ENCODE results near the gene TTLL9.

Gene TTLL9

GRCh38 chr20:31844737-31845299 lies 25.6 kb upstream of the TTLL9 start:
- TF ChIP-seq TEAD4 (IDR thresholded peaks at IDR 0.05) (no peak), CEBPB (IDR thresholded peaks at IDR 0.05) (no peak), REST (IDR thresholded peaks at IDR 0.05; ENCODE audit: low read depth) (no peak), NFIC (IDR thresholded peaks at IDR 0.05) (no peak), ZBTB7A (IDR thresholded peaks at IDR 0.05; ENCODE audit: low read depth) (no peak), RAD21 (IDR thresholded peaks at IDR 0.05; ENCODE audit: low read depth) (no peak), YY1 (IDR thresholded peaks at IDR 0.05; ENCODE audit: low read depth) (no peak)

GRCh38 chr20:31845300-31845863 lies 25.1 kb upstream of the TTLL9 start, which contains the start of gene FOXS1:
Gene FOXS1 (minus strand): TSS chr20:31845604. CDS start chr20:31845542, 62 bp downstream.
- TF ChIP-seq RAD21 (IDR thresholded peaks at IDR 0.05; ENCODE audit: low read depth) = peak; percentile 4; the same call in 1 of the 2 replicates
- no peak for TF ChIP-seq ZBTB7A (IDR thresholded peaks at IDR 0.05; ENCODE audit: low read depth)
- TF ChIP-seq TCF12 (IDR thresholded peaks at IDR 0.05; ENCODE audit: low read depth) = 0 out of 2 replicates have a peak, but pooled peaks have one; percentile 41

- TF ChIP-seq EP300 (IDR thresholded peaks at IDR 0.05; ENCODE audit: borderline replicate concordance) (no peak), RAD21 (IDR thresholded peaks at IDR 0.05; ENCODE audit: low read depth) (no peak), CEBPB (IDR thresholded peaks at IDR 0.05) (no peak), ZBTB7A (IDR thresholded peaks at IDR 0.05; ENCODE audit: low read depth) (no peak), NFIC (IDR thresholded peaks at IDR 0.05) (no peak), USF1 (IDR thresholded peaks at IDR 0.05) (no peak), MAX (IDR thresholded peaks at IDR 0.05) (no peak), TEAD4 (IDR thresholded peaks at IDR 0.05) (no peak), CREB1 (IDR thresholded peaks at IDR 0.05; ENCODE audit: low read depth) (no peak), TCF12 (IDR thresholded peaks at IDR 0.05; ENCODE audit: low read depth) (no peak), TAF1 (IDR thresholded peaks at IDR 0.05; ENCODE audit: low read depth) (no peak)
These were observed 23.7 kb upstream of the TTLL9 start for GRCh38 chr20:31846793-31847138.

GRCh38 chr20:31848088-31848999 lies 22.1 kb upstream of the TTLL9 start:
- no peak for TF ChIP-seq TCF12 (IDR thresholded peaks at IDR 0.05; ENCODE audit: low read depth)

- TF ChIP-seq RAD21 (IDR thresholded peaks at IDR 0.05; ENCODE audit: low read depth) (no peak; the same call in 1 of the 2 replicates), USF1 (IDR thresholded peaks at IDR 0.05) (peak; percentile 89), YY1 (IDR thresholded peaks at IDR 0.05; ENCODE audit: low read depth) (no peak), NFIC (IDR thresholded peaks at IDR 0.05) (peak; percentile 79; the same call in 1 of the 2 replicates), EGR1 (IDR thresholded peaks at IDR 0.05) (peak; percentile 57; the same call in 1 of the 2 replicates), TEAD4 (IDR thresholded peaks at IDR 0.05) (no peak), MAX (IDR thresholded peaks at IDR 0.05) (peak; percentile 100), EP300 (IDR thresholded peaks at IDR 0.05; ENCODE audit: borderline replicate concordance) (peak; percentile 39; the same call in 1 of the 2 replicates), TCF12 (IDR thresholded peaks at IDR 0.05; ENCODE audit: low read depth) (peak; percentile 64), CREB1 (IDR thresholded peaks at IDR 0.05; ENCODE audit: low read depth) (no peak)
These were observed 21.0 kb upstream of the TTLL9 start for GRCh38 chr20:31849306-31849930.

GRCh38 chr20:31851240-31851955 lies 19.0 kb upstream of the TTLL9 start:
- TF ChIP-seq CEBPB (IDR thresholded peaks at IDR 0.05) (no peak), USF1 (IDR thresholded peaks at IDR 0.05) (no peak), TEAD4 (IDR thresholded peaks at IDR 0.05) (no peak), TAF1 (IDR thresholded peaks at IDR 0.05; ENCODE audit: low read depth) (no peak), REST (IDR thresholded peaks at IDR 0.05; ENCODE audit: low read depth) (no peak), MAX (IDR thresholded peaks at IDR 0.05) (no peak), TCF12 (IDR thresholded peaks at IDR 0.05; ENCODE audit: low read depth) (no peak), NFIC (IDR thresholded peaks at IDR 0.05) (no peak), EP300 (IDR thresholded peaks at IDR 0.05; ENCODE audit: borderline replicate concordance) (no peak), CREB1 (IDR thresholded peaks at IDR 0.05; ENCODE audit: low read depth) (no peak), RAD21 (IDR thresholded peaks at IDR 0.05; ENCODE audit: low read depth) (no peak)
